HepG2 (cell line): ENCODE results near the gene CHRM2. TPM values are rescaled to one million over a fixed set of nuclear protein-coding genes. Genes with fewer than 3 reads are reported as not detected.

ENCODE experiments used
- ATAC-seq: fragments of 200-7000 bp; cut with Tn5 transposase; 3 replicates; pipeline ENCODE4 v1.9.1; 2020; ENCODE audit warnings: mild to moderate bottlenecking, moderate library complexity
- BruUV-seq: library from RNA; stranded (reverse); fragments of 400-500 nt; replicated peaks from 2 replicates; lab custom pipeline; 2021; lab: Mats Ljungman, UMichigan
- CTCF ChIA-PET: fragments of 300-600 bp; formaldehyde crosslinking; extraction: SDS; loops from one replicate; lab custom pipeline; 2021; ENCODE audit warnings: low total read pairs, inconsistent platforms, low intra/inter-chr PET ratio; lab: Yijun Ruan, JAX
- POLR2A ChIA-PET: fragments of 350-600 bp; sonication (Branson Sonifier 250); formaldehyde crosslinking; loops from one replicate; lab custom pipeline; 2020; ENCODE audit warnings: antibody characterized with exemption, inconsistent platforms; lab: Yijun Ruan, JAX
- DNase-seq: peaks from one replicate; pipeline ENCODE4 v3.0.0-alpha.2; 2015; ENCODE audit warnings: low spot score
- FAIRE-seq: peaks from 3 replicates; lab custom pipeline; 2011; peaks lifted over from hg19 to GRCh38; lab: Jason Lieb, UNC
- H2AFZ ChIP-seq: one replicate; pipeline ENCODE4 v1.6.1; 2011; ENCODE audit warnings: low read length, inconsistent platforms
- H3K27ac ChIP-seq: fragments of 300-600 bp; 3 replicates; pipeline ENCODE4 v1.8.0; 2011; ENCODE audit warnings: mixed run types, mild to moderate bottlenecking, mixed read lengths, low read length, inconsistent platforms; ENCODE audit not compliant: insufficient read depth; ENCODE audit errors: extremely low read length
- H3K27me3 ChIP-seq, 2 experiments: fragments of 200-600 bp in 1 of 2; 2 replicates in 1 of 2; 3 replicates in 1 of 2; pipeline versions ENCODE4 v1.6.0 to v1.8.0; 2011; ENCODE audit warnings: low read length in 2 of 2, mild to moderate bottlenecking in 2 of 2, moderate library complexity in 2 of 2, inconsistent platforms in 1 of 2; ENCODE audit not compliant: insufficient read depth in 2 of 2, control insufficient read depth in 1 of 2
- H3K36me3 ChIP-seq, 2 experiments: fragments of 200-600 bp in 1 of 2; replicated peaks in 1 of 2; 2 replicates in 1 of 2; 3 replicates in 1 of 2; pipeline versions ENCODE4 v1.5.1 to v1.8.0; 2011; ENCODE audit warnings: low read length in 2 of 2, inconsistent platforms in 1 of 2; ENCODE audit not compliant: insufficient read depth in 2 of 2, control insufficient read depth in 1 of 2
- H3K4me1 ChIP-seq: 2 replicates; pipeline ENCODE4 v1.5.1; 2012; ENCODE audit warnings: low read length, inconsistent platforms; ENCODE audit not compliant: insufficient read depth
- H3K4me2 ChIP-seq: 2 replicates; pipeline ENCODE4 v1.6.0; 2011; ENCODE audit warnings: low read depth, low read length, inconsistent platforms
- H3K4me3 ChIP-seq, 3 experiments: fragments of 200-600 bp in 1 of 3; sonication (generic), shearing (Covaris generic) in 1 of 3; replicated peaks in 1 of 3; 2 replicates each; pipeline ENCODE4 v1.5.1; 2011 to 2016; ENCODE audit warnings: low read length in 3 of 3, inconsistent platforms in 2 of 3, low read depth in 2 of 3, mild to moderate bottlenecking in 2 of 3, control low read depth in 1 of 3, mixed read lengths in 1 of 3; ENCODE audit not compliant: insufficient read depth in 1 of 3
- H3K79me2 ChIP-seq: one replicate; pipeline ENCODE4 v1.6.1; 2011; ENCODE audit warnings: low read length, inconsistent platforms; ENCODE audit not compliant: insufficient read depth
- H3K9ac ChIP-seq: 2 replicates; pipeline ENCODE4 v1.6.0; 2011; ENCODE audit warnings: mild to moderate bottlenecking, low read depth, low read length, inconsistent platforms; ENCODE audit not compliant: insufficient read depth
- H3K9me3 ChIP-seq: 2 replicates; pipeline ENCODE4 v1.5.1; 2012; ENCODE audit warnings: mild to moderate bottlenecking, low read length
- H4K20me1 ChIP-seq: 2 replicates; pipeline ENCODE4 v1.6.0; 2011; ENCODE audit warnings: inconsistent platforms, mild to moderate bottlenecking, low read length, moderate library complexity; ENCODE audit not compliant: insufficient read depth
- HNRNPL ChIP-seq: fragments of 200-400 bp; formaldehyde crosslinking; IDR thresholded peaks from 2 replicates; pipeline ENCODE4 v1.6.1; 2017; ENCODE audit warnings: mild to moderate bottlenecking, low read depth, low read length
- POLR2AphosphoS2 ChIP-seq: IDR thresholded peaks from 2 replicates; pipeline ENCODE4 v1.6.1; 2011; ENCODE audit warnings: low read depth, low read length, improper control_type of control experiment
- RFX3 ChIP-seq: IDR thresholded peaks from 2 replicates; pipeline ENCODE4 v1.6.1; 2016; ENCODE audit warnings: missing biosample characterization, missing genetic modification reagents
- SAFB2 ChIP-seq: sonication (generic); formaldehyde crosslinking; IDR thresholded peaks from 2 replicates; pipeline ENCODE4 v1.5.1; 2020; ENCODE audit warnings: missing genetic modification reagents, low read depth, mild to moderate bottlenecking, borderline replicate concordance
- SMAD9 ChIP-seq: sonication (generic); formaldehyde crosslinking; IDR thresholded peaks from 2 replicates; pipeline ENCODE4 v1.5.1; 2020; ENCODE audit warnings: mild to moderate bottlenecking, missing genetic modification reagents
- ZNF232 ChIP-seq: sonication (generic); formaldehyde crosslinking; IDR thresholded peaks from 2 replicates; pipeline ENCODE4 v1.4.0; 2020; ENCODE audit warnings: missing genetic modification reagents, borderline replicate concordance
- ZNF24 ChIP-seq: fragments of 450-650 bp; IDR thresholded peaks from 2 replicates; pipeline ENCODE4 v1.6.1; 2017; ENCODE audit warnings: antibody characterized with exemption, mild to moderate bottlenecking
- ZNF460 ChIP-seq: sonication (generic); formaldehyde crosslinking; IDR thresholded peaks from 2 replicates; pipeline ENCODE4 v1.5.1; 2020; ENCODE audit warnings: missing genetic modification reagents, mild to moderate bottlenecking, borderline replicate concordance
- ZNF773 ChIP-seq: sonication (generic); formaldehyde crosslinking; IDR thresholded peaks from 2 replicates; pipeline ENCODE4 v1.4.0; 2020; ENCODE audit warnings: missing genetic modification reagents, borderline replicate concordance
- WGBS: methylation state at CpG from one replicate; pipeline ENCODE4 v1.1.6; 2017; ENCODE audit warnings: low lambda C conversion rate; 5-methylcytosine and 5-hydroxymethylcytosine counted together
- in situ Hi-C: cut with HindIII; loops from 2 replicates; pipeline ENCODE4 v1.10.0; 2017; ENCODE audit warnings: low pct_unique_long_range_greater_than_20kb; ENCODE audit not compliant: extremely low pct_ligation_motif_present
- intact Hi-C: fragments of 100-400 bp; cut with micrococcal nuclease; formaldehyde crosslinking; loops from one replicate; pipeline ENCODE4 v1.10.0; 2022; ENCODE audit not compliant: unreplicated experiment
- polyA plus RNA-seq, 8 experiments: library from polyadenylated mRNA; depleted of rRNA in 3 of 8; stranded (reverse) in 7 of 8; unstranded in 1 of 8; fragments of >200 nt; fragmentation: Illumina TruSeq in 4 of 8; extraction: Trizol in 4 of 8; gene quantifications; 2 replicates each; pipeline versions ENCODE4 v1.2.1 to v1.2.3, GENCODE V29; 2011 to 2016; ENCODE audit warnings: low read depth in 4 of 8, missing spikeins in 1 of 8, mixed read lengths in 1 of 8; ENCODE audit not compliant: insufficient read depth in 1 of 8
- total RNA-seq, 5 experiments: library from RNA; depleted of rRNA; stranded (reverse); fragments of >200 nt; fragmentation: Illumina TruSeq; extraction: Trizol; gene quantifications; 2 replicates each; pipeline ENCODE4 v1.2.3, GENCODE V29; 2016; ENCODE audit warnings: low read depth in 1 of 5
- TF ChIP-seq, protein P1 (sequence below): sonication (generic); formaldehyde crosslinking; IDR thresholded peaks from 2 replicates; pipeline ENCODE4 v1.4.0; 2020; ENCODE audit warnings: missing genetic modification reagents, borderline replicate concordance

The CHRM2 gene
- total and polyA plus RNA-seq, 2 of the 13 experiments (the other 11 are each of a cell fraction or from before 2014, with no cell fraction given), result not detected

DNA sequence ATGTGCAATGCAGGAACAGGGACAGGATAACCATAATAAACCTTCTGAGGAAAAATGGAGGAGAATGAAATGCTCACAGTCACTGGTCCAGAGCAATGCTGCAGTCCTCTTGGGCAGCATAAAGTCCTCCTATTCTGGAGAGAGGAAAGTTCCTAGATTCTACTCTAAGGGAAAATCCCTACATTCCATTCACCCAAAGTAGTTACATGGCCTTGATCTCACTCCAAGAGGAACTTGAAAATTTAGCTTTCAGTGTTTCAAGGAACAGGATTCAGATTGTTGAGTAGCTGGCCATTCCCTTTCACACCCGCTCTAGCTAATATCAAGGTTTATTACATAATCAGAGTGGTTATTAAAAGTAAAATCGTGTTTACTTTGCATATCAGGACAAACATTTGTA lies 168.3 kb downstream of the CHRM2 start:
- TF ChIP-seq RFX3 (CRISPR knock-in tag), result no peak
- TF ChIP-seq ZNF232, result no peak
- TF ChIP-seq POLR2AphosphoS2, result no peak
- FAIRE-seq (no peak), DNase-seq (no peak), ATAC-seq (no peak)
- H3K79me2 ChIP-seq, result no peaks in the 10 kb centered on the region
- CTCF ChIA-PET, result no interaction called here
- in situ Hi-C loops, result no loop called here
- POLR2A ChIA-PET, result no interaction called here
- H3K27me3 ChIP-seq, result no peaks in the 10 kb centered on the region
- H3K4me2 ChIP-seq, result no peak overlapping the region
- H3K9ac ChIP-seq, result no peak overlapping the region
- no peaks in the 10 kb centered on the region for H3K9me3 ChIP-seq
- H4K20me1 ChIP-seq, result no peaks in the 10 kb centered on the region
- intact Hi-C loops, result no loop called here
- H3K4me3 ChIP-seq, result no peak overlapping the region
- no TSS peak for BruUV-seq
- WGBS, result 28% methylated on average over 2 of the region's 2 CpGs
- H3K36me3 ChIP-seq, result no peaks in the 10 kb centered on the region
- no peak overlapping the region for H2AFZ ChIP-seq
- H3K4me1 ChIP-seq, result no peaks in the 10 kb centered on the region
- H3K27ac ChIP-seq, result no peak overlapping the region

DNA sequence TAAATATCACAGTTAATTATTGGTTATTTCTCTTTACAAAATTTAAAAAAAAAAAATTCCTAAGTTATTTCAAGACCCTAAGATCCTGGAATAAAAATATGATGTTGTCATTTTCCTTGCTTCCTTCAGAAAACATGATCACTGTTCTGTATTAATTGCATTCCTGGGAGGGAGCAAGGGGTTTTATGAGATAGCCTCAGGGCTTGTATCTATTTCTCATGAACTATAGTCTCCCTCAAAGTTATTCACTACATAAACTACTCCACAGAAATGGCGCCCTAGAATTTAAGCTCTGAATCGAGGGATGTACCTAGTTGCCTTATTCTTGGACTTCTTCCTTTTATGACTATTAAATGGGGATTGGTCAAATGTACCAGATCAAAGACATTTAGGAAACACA lies 170.3 kb downstream of the CHRM2 start:
- Histone ChIP-seq H3K9me3 (no peaks in the 10 kb centered on the region), H3K36me3 (no peaks in the 10 kb centered on the region), H3K79me2 (no peaks in the 10 kb centered on the region), H3K27me3 (no peaks in the 10 kb centered on the region), H3K4me3 (no peak overlapping the region), H3K27ac (no peak overlapping the region), H2AFZ (no peak overlapping the region), H3K4me1 (no peaks in the 10 kb centered on the region), H4K20me1 (no peaks in the 10 kb centered on the region), H3K4me2 (no peak overlapping the region), H3K9ac (no peak overlapping the region)
- FAIRE-seq, result no peak
- DNase-seq, result no peak
- intact Hi-C loops, result no loop called here
- in situ Hi-C loops, result no loop called here
- CTCF ChIA-PET, result no interaction called here
- POLR2A ChIA-PET, result no interaction called here
- no peak for ATAC-seq
- 0% methylated on average over 2 of the region's 2 CpGs for WGBS
- no peak for TF ChIP-seq ZNF773
- TF ChIP-seq ZNF24, result no peak
- no peak for TF ChIP-seq HNRNPL
- TF ChIP-seq, protein P1, sequence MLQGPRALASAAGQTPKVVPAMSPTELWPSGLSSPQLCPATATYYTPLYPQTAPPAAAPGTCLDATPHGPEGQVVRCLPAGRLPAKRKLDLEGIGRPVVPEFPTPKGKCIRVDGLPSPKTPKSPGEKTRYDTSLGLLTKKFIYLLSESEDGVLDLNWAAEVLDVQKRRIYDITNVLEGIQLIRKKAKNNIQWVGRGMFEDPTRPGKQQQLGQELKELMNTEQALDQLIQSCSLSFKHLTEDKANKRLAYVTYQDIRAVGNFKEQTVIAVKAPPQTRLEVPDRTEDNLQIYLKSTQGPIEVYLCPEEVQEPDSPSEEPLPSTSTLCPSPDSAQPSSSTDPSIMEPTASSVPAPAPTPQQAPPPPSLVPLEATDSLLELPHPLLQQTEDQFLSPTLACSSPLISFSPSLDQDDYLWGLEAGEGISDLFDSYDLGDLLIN (CRISPR knock-in tag), result no peak
- no peak for TF ChIP-seq ZNF460 (CRISPR knock-in tag)
- TF ChIP-seq SAFB2, result no peak
- TF ChIP-seq SMAD9 (CRISPR knock-in tag), result no peak
- no TSS peak for BruUV-seq
